GM12874 (cell line): Measurements from ENCODE around the gene RFX5.

ENCODE experiments used
- CTCF ChIP-seq: IDR thresholded peaks from 2 replicates; pipeline ENCODE4 v1.5.1; 2011; ENCODE audit warnings: low read depth, mild to moderate bottlenecking, control low read depth, low read length, moderate library complexity; ENCODE audit not compliant: insufficient read depth

Gene RFX5

DNA sequence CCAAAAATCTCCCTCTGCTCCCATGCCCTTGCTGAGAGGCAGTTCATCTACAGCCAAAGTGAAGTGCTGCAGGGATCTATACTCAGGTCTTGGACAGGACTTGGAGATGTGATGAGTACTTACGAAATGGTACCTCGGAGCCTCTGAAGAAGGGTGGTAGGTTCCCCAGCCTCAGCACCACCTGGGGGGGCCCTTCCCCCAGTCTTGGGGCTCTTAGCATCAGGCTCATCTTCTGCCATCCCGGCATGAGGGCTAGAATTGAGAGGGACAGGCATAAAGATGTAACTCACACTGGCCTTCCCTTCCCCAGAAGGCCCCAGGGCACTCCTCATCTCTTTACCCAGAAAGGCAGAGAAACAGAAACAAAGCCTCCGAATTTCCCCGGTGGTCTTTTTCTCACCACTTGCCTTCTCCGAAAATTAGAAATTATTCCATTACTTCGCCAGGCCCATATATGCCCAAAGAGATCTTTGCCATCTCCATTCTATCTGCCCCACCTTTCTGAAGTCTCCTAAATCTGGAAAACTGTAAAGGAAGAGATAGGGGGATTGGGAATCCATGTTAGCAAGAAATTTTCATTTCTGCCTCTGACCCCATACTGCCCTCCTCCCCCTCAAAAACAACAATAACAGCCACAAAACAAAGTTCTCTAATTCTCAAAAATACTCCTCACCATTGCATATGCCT lies 827 bp downstream of the RFX5 start:
- TF ChIP-seq CTCF, result no peak

DNA sequence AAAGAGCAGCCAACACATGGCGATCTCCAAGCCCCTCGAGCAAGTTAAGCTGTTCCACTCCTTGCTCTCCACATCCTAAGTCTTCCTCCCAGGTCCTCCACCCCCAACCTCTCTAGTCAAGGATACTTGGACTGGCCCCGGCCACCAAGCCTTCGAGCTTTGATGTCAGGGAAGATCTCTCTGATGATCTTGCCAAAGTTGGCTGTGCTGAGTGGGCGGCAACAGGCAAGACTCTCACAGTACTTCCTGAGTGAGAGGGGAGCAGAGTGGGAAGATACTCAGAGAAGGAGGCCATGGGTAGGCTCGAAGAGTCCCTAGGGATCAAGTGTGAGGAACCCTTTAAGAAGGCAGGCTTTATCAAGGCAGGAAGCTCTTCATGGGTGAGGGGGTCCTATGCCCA lies 2.8 kb downstream of the RFX5 start:
- no peak for TF ChIP-seq CTCF

DNA sequence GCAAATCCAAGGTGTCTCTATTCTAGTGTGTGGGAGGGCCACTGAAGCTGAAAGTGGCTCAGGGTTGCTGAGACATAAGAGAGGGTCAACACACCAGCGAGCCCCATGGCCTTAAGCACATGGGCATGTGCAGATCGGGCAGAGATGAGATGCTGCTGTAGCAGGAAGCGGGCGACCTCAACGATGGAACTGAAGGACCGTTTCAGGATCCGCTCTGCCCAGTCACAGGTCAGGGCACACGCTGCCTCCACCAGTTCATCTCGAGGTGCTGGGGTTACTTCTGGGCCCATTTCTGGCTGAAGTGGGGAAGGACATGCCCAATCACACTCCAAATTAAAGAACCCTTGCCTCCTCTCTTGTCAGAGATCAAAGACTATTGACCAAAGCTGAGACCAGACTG lies 3.5 kb downstream of the RFX5 start:
- TF ChIP-seq CTCF, result no peak

DNA sequence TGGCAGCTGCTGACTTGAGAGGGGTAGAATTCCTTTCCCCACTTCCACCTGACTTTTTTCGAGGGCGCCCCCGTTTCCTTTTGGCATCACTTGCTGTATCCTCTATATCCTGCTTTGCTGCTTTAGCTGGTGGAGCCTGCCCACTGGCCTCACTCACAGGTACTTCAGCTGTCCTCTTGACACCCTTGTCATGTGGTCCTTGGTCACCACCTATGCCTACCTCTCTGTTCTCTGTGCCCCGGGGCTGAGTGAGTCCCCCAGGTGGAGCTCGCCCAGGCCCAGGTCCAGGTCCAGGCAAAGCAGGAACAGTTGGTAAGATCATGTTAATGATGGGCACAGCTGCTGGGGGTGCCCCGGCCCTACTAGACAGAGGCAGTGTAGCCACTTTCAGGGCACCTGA lies 4.5 kb downstream of the RFX5 start:
- no peak for TF ChIP-seq CTCF

GRCh38 chr1:151342021-151342420 lies 5.0 kb downstream of the RFX5 start:
- TF ChIP-seq CTCF, result no peak

GRCh38 chr1:151340870-151341754 lies 5.9 kb downstream of the RFX5 start:
- TF ChIP-seq CTCF, result peak; percentile 54

- no peak for TF ChIP-seq CTCF
Observed at GRCh38 chr1:151336556-151336955, 10.5 kb downstream of the RFX5 start.
